Epithelial cell of proximal tubule (primary cell): ENCODE data around the gene PLPP3. TPM values are rescaled to one million over a fixed set of nuclear protein-coding genes. Genes with fewer than 3 reads are reported as not detected.

Experiments used
- DNase-seq: peaks from one replicate; pipeline ENCODE4 v3.0.0-alpha.2; 2011; ENCODE audit warnings: low read depth
- H3K4me3 ChIP-seq: 2 replicates; pipeline ENCODE4 v1.5.1; 2011; ENCODE audit warnings: low read depth, mild to moderate bottlenecking, low read length
- total RNA-seq: library from RNA; depleted of rRNA; stranded (reverse); fragments of >200 nt; gene quantifications from 2 replicates; pipeline ENCODE4 v1.2.3, GENCODE V29; 2015
- TF ChIP-seq, protein P1 (sequence below): conservative IDR thresholded peaks from 2 replicates; pipeline ENCODE4 v1.5.1; 2012; ENCODE audit warnings: low read depth, mild to moderate bottlenecking, low read length

PLPP3 gene
- total RNA-seq, 1 donor from 2014 or later: 2.2 TPM

DNA sequence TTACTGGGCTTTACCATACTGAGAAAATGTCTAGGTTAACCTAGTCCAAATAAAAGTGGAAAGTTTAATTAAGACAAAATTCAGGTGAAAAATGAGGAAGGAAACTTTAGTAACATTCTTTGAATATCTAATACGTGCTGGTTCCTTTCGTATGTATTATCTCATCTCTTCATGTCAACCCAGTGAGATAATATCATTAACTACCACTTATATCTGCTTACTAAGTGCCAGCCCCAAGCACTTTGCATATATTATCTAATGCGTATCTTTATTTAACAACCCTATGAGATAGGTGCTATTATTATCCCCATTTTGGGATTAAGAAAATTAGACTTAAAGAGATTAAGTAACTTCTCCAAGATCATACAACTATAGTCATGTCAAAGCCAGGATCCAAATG lies 12.5 kb upstream of the PLPP3 start:
- DNase-seq: no peak
- TF ChIP-seq, protein P1, sequence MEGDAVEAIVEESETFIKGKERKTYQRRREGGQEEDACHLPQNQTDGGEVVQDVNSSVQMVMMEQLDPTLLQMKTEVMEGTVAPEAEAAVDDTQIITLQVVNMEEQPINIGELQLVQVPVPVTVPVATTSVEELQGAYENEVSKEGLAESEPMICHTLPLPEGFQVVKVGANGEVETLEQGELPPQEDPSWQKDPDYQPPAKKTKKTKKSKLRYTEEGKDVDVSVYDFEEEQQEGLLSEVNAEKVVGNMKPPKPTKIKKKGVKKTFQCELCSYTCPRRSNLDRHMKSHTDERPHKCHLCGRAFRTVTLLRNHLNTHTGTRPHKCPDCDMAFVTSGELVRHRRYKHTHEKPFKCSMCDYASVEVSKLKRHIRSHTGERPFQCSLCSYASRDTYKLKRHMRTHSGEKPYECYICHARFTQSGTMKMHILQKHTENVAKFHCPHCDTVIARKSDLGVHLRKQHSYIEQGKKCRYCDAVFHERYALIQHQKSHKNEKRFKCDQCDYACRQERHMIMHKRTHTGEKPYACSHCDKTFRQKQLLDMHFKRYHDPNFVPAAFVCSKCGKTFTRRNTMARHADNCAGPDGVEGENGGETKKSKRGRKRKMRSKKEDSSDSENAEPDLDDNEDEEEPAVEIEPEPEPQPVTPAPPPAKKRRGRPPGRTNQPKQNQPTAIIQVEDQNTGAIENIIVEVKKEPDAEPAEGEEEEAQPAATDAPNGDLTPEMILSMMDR: no peak

GRCh38 chr1:56590520-56591011 lies 11.2 kb upstream of the PLPP3 start:
- DNase-seq: no peak
- H3K4me3 ChIP-seq: no peak overlapping the region
- TF ChIP-seq, protein P1: no peak

More for the DNA sequence above, 12.5 kb upstream of the PLPP3 start:
- H3K4me3 ChIP-seq: no peak overlapping the region

GRCh38 chr1:56589369-56589768 lies 10.0 kb upstream of the PLPP3 start:
- TF ChIP-seq, protein P1: no peak
- DNase-seq: no peak
- H3K4me3 ChIP-seq: no peak overlapping the region

DNA sequence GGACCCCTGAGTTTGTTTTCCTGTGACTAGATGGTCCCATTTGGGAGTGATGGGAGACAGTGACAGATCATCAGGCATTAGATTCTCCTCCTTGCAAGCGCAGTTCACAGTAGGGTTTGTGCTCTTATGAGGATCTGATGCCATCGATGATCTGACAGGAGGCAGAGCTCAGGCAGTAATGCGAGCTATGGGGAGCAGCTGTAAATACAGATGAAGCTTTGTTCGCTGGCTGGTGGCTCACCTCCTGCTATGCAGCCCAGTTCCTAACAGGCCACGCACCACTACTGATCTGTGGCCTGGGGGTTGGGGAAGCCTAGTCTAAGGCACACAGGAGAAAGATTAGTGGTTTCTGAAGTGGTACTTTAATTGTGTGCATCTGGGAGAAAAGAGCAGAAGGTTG lies 7.1 kb upstream of the PLPP3 start:
- no peak for DNase-seq
- H3K4me3 ChIP-seq: no peak overlapping the region
- TF ChIP-seq, protein P1: no peak

DNA sequence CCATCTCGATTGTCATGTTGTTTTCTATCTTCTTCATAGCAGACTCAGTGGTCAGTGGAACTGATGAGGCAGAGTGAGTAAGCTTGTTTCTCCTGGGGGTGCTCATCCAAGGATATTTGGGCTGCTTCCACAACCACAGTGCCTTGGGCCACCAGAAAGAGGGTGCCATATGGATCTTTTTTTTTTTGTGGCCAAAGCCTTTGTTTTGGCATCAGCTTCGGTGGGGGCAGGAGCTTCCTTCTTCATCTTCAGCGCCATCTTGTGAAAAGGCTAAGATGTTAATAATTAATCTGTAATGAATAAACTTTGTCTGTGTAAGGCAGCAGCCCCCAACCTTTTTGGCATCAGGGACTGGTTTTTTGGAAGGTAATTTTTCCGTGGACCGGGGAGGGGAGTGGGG lies 6.6 kb upstream of the PLPP3 start:
- no peak overlapping the region for H3K4me3 ChIP-seq
- TF ChIP-seq, protein P1: no peak
- DNase-seq: no peak

GRCh38 chr1:56584910-56585528 lies 5.7 kb upstream of the PLPP3 start:
- H3K4me3 ChIP-seq: no peak overlapping the region
- DNase-seq: no peak
- TF ChIP-seq, protein P1: peak; percentile 89

DNA sequence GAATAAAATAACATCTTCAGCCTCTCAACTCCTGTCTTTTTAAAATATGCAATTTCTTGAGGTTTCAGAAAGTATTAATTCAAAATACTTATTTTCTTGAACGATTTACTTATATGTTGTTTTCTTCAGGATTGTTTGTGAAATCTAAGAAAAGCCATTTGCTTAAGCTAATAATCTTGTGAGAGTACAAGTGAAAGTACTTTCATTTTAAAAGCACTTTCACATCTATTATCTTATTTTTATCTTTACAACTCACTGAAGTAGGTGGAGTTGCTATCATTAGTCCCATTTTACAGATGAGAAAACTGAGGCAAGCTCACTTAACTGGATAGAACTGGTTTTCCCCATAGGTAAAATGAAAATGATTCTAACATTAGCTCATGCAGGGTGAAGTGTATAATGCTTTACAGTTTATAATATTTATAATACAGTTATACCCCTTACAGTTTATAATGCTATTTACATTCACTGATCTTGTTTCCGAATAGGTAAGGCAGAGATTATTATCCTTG lies 4.7 kb upstream of the PLPP3 start:
- no peak for DNase-seq
- no peak overlapping the region for H3K4me3 ChIP-seq
- TF ChIP-seq, protein P1: no peak
